Measurements from ENCODE around the gene JAKMIP2. TPM values are rescaled to one million over a fixed set of nuclear protein-coding genes. Genes with fewer than 3 reads are reported as not detected.

The JAKMIP2 gene
- total RNA-seq, 6 experiments from 2014 or later, result 0.07 to 0.56 (median 0.31) TPM

- Histone ChIP-seq H3K4me1 (no peaks in the 10 kb centered on the region), H3K27ac (no peak overlapping the region), H3K4me3 (no peak overlapping the region), H3K9me3 (no peaks in the 10 kb centered on the region), H3K27me3 (no peaks in the 10 kb centered on the region), H3K36me3 (no peaks in the 10 kb centered on the region)
- no peak for ATAC-seq
- intact Hi-C loops (cut with DNase I), result no loop called here
- no peak for DNase-seq
- WGBS (ENCODE audit: insufficient coverage, low coverage, low lambda C conversion rate, missing lambda C conversion rate), result 33% methylated on average over 1 of the region's 1 CpG
- no peak for TF ChIP-seq CTCF (IDR thresholded peaks at IDR 0.05)
- no peak for TF ChIP-seq POLR2A (IDR thresholded peaks at IDR 0.05)
Measured at GRCh38 chr5:147743678-147744374, 38.7 kb downstream of the JAKMIP2 start.

GRCh38 chr5:147743012-147743411 is 39.5 kb downstream of the JAKMIP2 start:
- no peak overlapping the region for H3K4me3 ChIP-seq
- no peaks in the 10 kb centered on the region for H3K27me3 ChIP-seq
- no peaks in the 10 kb centered on the region for H3K36me3 ChIP-seq
- no peak for DNase-seq
- H3K9me3 ChIP-seq, result no peaks in the 10 kb centered on the region
- H3K4me1 ChIP-seq, result peaks cover 0 to 4% (median 0%) of the 10 kb centered on the region in 4 donors
- no peak for ATAC-seq
- intact Hi-C loops (cut with DNase I), result no loop called here
- no peak overlapping the region for H3K27ac ChIP-seq
- TF ChIP-seq POLR2A (IDR thresholded peaks at IDR 0.05), result no peak
- TF ChIP-seq CTCF (IDR thresholded peaks at IDR 0.05), result no peak
- WGBS (ENCODE audit: insufficient coverage, low coverage, low lambda C conversion rate, missing lambda C conversion rate), result 90% methylated on average over 1 of the region's 2 CpGs

GRCh38 chr5:147742151-147742550 is 40.4 kb downstream of the JAKMIP2 start:
- Histone ChIP-seq H3K27ac (no peak overlapping the region), H3K27me3 (no peaks in the 10 kb centered on the region), H3K4me1 (peaks cover 0 to 7% (median 0%) of the 10 kb centered on the region in 4 donors), H3K9me3 (no peaks in the 10 kb centered on the region), H3K36me3 (no peaks in the 10 kb centered on the region), H3K4me3 (no peak overlapping the region)
- WGBS (ENCODE audit: insufficient coverage, low coverage, low lambda C conversion rate, missing lambda C conversion rate), result 75% methylated on average over 4 of the region's 4 CpGs
- intact Hi-C loops (cut with DNase I), result no loop called here
- no peak for TF ChIP-seq CTCF (IDR thresholded peaks at IDR 0.05)
- no peak for TF ChIP-seq POLR2A (IDR thresholded peaks at IDR 0.05)
- no peak for DNase-seq
- ATAC-seq, result no peak

GRCh38 chr5:147740864-147741263 is 41.7 kb downstream of the JAKMIP2 start:
- 94% methylated on average over 4 of the region's 4 CpGs for WGBS (ENCODE audit: insufficient coverage, low coverage, low lambda C conversion rate, missing lambda C conversion rate)
- TF ChIP-seq CTCF (IDR thresholded peaks at IDR 0.05) (no peak), POLR2A (IDR thresholded peaks at IDR 0.05) (no peak)

More at GRCh38 chr5:147740864-147741263, 41.7 kb downstream of the JAKMIP2 start:
- no peak overlapping the region for H3K4me3 ChIP-seq
- no peaks in the 10 kb centered on the region for H3K27me3 ChIP-seq
- no peaks in the 10 kb centered on the region for H3K9me3 ChIP-seq
- no peak overlapping the region for H3K27ac ChIP-seq
- DNase-seq (no peak), ATAC-seq (no peak)
- H3K4me1 ChIP-seq, result peaks cover 0 to 7% (median 2%) of the 10 kb centered on the region in 4 donors
- intact Hi-C loops (cut with DNase I), result no loop called here
- no peaks in the 10 kb centered on the region for H3K36me3 ChIP-seq
